Calu3 (cell line): ENCODE data around the gene SLC2A10. TPM values are rescaled to one million over a fixed set of nuclear protein-coding genes. Genes with fewer than 3 reads are reported as not detected.

ENCODE experiments used
- BruUV-seq: library from RNA; stranded (reverse); fragments of 400-500 nt; replicated peaks from 2 replicates; lab custom pipeline; 2021; lab: Mats Ljungman, UMichigan
- CTCF ChIA-PET: fragments of 300-600 bp; sonication (Branson Sonifier 250); formaldehyde crosslinking; loops from one replicate; lab custom pipeline; 2022; ENCODE audit warnings: antibody characterized with exemption; lab: Charles Lee
- DNase-seq: peaks from one replicate; pipeline ENCODE4 v3.0.0; 2022
- H3K27ac Mint-ChIP-seq: one replicate; pipeline ENCODE4 v1.8.0; 2022; ENCODE audit warnings: mixed read lengths; ENCODE audit not compliant: unreplicated experiment
- H3K27me3 Mint-ChIP-seq: one replicate; pipeline ENCODE4 v1.8.0; 2022; ENCODE audit warnings: mixed read lengths; ENCODE audit not compliant: unreplicated experiment
- H3K36me3 Mint-ChIP-seq: one replicate; pipeline ENCODE4 v1.8.0; 2022; ENCODE audit warnings: mild to moderate bottlenecking, moderate library complexity, mixed read lengths; ENCODE audit not compliant: insufficient read depth, unreplicated experiment
- H3K4me1 Mint-ChIP-seq: one replicate; pipeline ENCODE4 v1.8.0; 2022; ENCODE audit warnings: mild to moderate bottlenecking, low read depth, mixed read lengths; ENCODE audit not compliant: unreplicated experiment
- H3K4me3 Mint-ChIP-seq: one replicate; pipeline ENCODE4 v1.8.0; 2022; ENCODE audit warnings: mild to moderate bottlenecking, low read depth, moderate library complexity, mixed read lengths; ENCODE audit not compliant: unreplicated experiment
- H3K9me3 Mint-ChIP-seq: one replicate; pipeline ENCODE4 v1.8.0; 2022; ENCODE audit warnings: low read depth, mixed read lengths; ENCODE audit not compliant: unreplicated experiment
- intact Hi-C: fragments of 100-400 bp; cut with micrococcal nuclease; formaldehyde crosslinking; loops from one replicate; pipeline ENCODE4 v1.10.0; 2022; ENCODE audit not compliant: unreplicated experiment
- total RNA-seq: library from RNA; stranded (reverse); gene quantifications from 2 replicates; pipeline ENCODE4 v1.2.3, GENCODE V29; 2022
- TF ChIP-seq, protein P1 (sequence below): fragments of 200-600 bp; IDR thresholded peaks from one replicate; pipeline ENCODE4 v1.8.0; 2022; ENCODE audit warnings: antibody characterized with exemption; ENCODE audit not compliant: unreplicated experiment

SLC2A10 gene
- total RNA-seq, 1 experiment from 2014 or later, result 24.9 TPM

DNA sequence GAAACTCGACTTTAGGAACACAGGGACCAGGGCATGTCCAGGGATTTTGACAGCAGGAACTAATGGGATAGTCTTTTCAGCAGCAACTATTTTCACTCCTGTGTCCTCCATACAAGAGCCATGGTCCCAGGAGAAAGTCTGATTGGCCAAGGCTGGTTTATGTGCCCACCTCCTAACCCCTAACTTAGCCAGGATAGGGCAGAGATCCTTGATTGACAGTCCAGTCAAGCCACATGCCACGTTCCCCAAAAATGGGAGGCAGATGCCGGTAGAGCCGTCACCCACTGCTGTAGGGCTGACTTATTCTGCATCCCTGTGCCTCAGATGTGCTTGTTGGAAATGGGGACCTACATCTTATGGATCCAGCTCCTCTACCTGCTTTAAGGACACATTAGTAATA, 22.3 kb downstream of the SLC2A10 start:
- Mint-ChIP-seq H3K9me3 (peaks cover 3% of the 10 kb centered on the region), H3K36me3 (peaks cover 5% of the 10 kb centered on the region), H3K27ac (no peak overlapping the region), H3K4me1 (no peaks in the 10 kb centered on the region), H3K4me3 (no peak overlapping the region), H3K27me3 (no peaks in the 10 kb centered on the region)
- CTCF ChIA-PET, result no interaction called here
- no peak for DNase-seq
- BruUV-seq, result no TSS peak
- TF ChIP-seq, protein P1, sequence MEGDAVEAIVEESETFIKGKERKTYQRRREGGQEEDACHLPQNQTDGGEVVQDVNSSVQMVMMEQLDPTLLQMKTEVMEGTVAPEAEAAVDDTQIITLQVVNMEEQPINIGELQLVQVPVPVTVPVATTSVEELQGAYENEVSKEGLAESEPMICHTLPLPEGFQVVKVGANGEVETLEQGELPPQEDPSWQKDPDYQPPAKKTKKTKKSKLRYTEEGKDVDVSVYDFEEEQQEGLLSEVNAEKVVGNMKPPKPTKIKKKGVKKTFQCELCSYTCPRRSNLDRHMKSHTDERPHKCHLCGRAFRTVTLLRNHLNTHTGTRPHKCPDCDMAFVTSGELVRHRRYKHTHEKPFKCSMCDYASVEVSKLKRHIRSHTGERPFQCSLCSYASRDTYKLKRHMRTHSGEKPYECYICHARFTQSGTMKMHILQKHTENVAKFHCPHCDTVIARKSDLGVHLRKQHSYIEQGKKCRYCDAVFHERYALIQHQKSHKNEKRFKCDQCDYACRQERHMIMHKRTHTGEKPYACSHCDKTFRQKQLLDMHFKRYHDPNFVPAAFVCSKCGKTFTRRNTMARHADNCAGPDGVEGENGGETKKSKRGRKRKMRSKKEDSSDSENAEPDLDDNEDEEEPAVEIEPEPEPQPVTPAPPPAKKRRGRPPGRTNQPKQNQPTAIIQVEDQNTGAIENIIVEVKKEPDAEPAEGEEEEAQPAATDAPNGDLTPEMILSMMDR, result no peak
- intact Hi-C loops, result no loop called here

DNA sequence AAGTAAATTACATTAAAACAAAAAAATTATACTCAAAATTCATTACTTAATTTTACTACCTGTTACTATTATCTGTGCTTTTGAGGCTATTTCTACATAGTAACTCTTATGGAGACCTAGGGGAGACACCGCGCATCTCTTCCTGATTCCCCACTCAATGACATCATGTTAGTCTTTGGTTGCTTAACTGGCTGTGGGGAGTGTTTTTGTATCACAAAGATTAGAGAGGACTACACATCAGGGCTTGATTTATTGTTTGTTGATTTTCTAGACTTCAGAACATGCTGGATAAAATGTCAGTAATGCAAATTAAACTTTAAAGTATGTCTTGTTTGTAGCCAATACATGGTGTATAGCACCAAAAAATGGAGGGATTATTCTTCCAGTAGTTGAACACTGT, 26.0 kb downstream of the SLC2A10 start:
- peaks cover 17% of the 10 kb centered on the region for H3K36me3 Mint-ChIP-seq
- DNase-seq, result no peak
- no peaks in the 10 kb centered on the region for H3K27me3 Mint-ChIP-seq
- no peak overlapping the region for H3K4me3 Mint-ChIP-seq
- H3K9me3 Mint-ChIP-seq, result peaks cover 3% of the 10 kb centered on the region
- TF ChIP-seq, protein P1, result no peak
- no TSS peak for BruUV-seq
- CTCF ChIA-PET, result no interaction called here
- intact Hi-C loops, result no loop called here
- H3K27ac Mint-ChIP-seq, result no peak overlapping the region
- peaks cover 26% of the 10 kb centered on the region for H3K4me1 Mint-ChIP-seq

DNA sequence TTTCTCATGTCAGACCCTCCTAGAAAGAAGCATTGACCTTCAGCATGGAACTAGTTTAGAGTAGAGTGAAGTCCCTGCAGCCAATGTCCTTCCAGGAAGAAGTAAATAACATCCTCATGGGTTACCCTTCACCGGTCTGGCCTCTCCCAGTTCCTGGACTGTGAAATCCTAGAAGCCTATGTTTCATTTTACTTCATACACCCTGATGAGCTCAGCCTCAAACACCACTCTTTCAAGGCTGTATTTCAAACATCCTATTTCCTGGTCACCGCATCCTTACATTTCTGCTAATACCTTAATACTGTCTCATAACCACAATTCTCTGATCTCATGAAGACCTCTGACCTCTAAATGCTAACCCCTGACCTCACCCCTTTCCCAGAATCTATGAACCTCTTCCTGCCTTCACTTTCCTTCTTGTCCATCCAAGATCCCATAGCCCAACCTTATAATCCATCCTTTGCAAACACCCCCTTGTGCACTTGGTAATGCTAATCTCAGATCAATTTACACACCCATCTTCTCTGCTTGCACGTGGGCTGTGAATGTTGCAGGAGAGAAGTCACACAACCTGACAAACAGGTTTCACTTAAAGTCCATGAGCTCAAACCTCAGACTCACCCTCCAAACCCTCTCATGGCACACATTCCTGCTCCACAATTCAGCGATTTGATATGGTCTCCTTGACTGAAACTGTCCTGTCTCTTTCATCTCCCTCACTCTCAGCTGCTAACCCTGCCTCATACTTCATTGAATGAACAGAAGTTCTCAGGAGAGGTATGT, 30.2 kb downstream of the SLC2A10 start:
- peak overlapping the region; percentile 90 for H3K27ac Mint-ChIP-seq
- no TSS peak for BruUV-seq

DNA sequence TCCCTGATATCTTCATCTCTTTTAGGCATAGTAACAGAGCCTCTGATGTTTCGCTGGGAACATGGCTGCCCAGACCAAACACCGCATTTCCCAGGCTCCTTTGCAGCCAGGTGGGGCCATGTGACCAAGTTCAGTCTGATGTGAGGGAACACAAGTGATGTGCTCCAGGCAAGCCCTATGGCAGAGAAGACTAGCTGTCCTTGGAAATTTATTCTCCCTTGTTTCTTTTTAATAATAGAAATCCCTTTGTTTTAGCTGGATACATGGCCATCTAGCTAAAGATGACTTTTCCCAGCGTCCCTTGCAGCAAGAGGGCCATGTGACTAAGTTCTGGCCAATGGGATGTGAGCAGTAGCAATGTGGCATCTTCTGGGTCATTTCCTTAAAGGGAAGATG, 30.8 kb downstream of the SLC2A10 start:
- H3K27ac Mint-ChIP-seq, result peak overlapping the region; percentile 90
- BruUV-seq, result TSS peak; percentile 82
- no peaks in the 10 kb centered on the region for H3K27me3 Mint-ChIP-seq
- DNase-seq, result peak; percentile 46
- peaks cover 59% of the 10 kb centered on the region for H3K4me1 Mint-ChIP-seq
- H3K9me3 Mint-ChIP-seq, result no peaks in the 10 kb centered on the region
- intact Hi-C loops, result no loop called here
- peaks cover 17% of the 10 kb centered on the region for H3K36me3 Mint-ChIP-seq
- TF ChIP-seq, protein P1, result no peak
- H3K4me3 Mint-ChIP-seq, result peak overlapping the region; percentile 44
- CTCF ChIA-PET, result interaction anchor here (0.6 to 1.8 kb wide), 8 partner anchors 9 to 400 kb away, joined by 3 to 14 read pairs (median 4); no protein-coding TSS in a partner anchor

More for the DNA sequence above, 30.2 kb downstream of the SLC2A10 start:
- Mint-ChIP-seq H3K4me1 (peaks cover 59% of the 10 kb centered on the region), H3K4me3 (peak overlapping the region; percentile 44), H3K36me3 (peaks cover 17% of the 10 kb centered on the region), H3K9me3 (no peaks in the 10 kb centered on the region), H3K27me3 (no peaks in the 10 kb centered on the region)
- peak; percentile 78 for DNase-seq
- CTCF ChIA-PET, result interaction anchor here (0.6 to 1.8 kb wide), 15 partner anchors 9 to 431 kb away, joined by 3 to 14 read pairs (median 3); partner anchors contain the start of gene TP53RK
- TF ChIP-seq, protein P1, result no peak
- intact Hi-C loops, result loop anchor here (2.0 kb wide), 1 partner anchor 29 kb away; no protein-coding TSS in a partner anchor
